Bone marrow (tissue), 2 donors: ENCODE measurements around the gene CACUL1.
"Not testable (repeated sequence)": the region's sequence is repeated elsewhere in the genome, so short reads cannot be mapped to it uniquely, and the experiment has no call there.

ENCODE experiments used
- DNase-seq, 2 donors: peaks; one replicate each; lab custom pipeline; 2025; lab: John Stamatoyannopoulos, UW

CACUL1 gene

DNA sequence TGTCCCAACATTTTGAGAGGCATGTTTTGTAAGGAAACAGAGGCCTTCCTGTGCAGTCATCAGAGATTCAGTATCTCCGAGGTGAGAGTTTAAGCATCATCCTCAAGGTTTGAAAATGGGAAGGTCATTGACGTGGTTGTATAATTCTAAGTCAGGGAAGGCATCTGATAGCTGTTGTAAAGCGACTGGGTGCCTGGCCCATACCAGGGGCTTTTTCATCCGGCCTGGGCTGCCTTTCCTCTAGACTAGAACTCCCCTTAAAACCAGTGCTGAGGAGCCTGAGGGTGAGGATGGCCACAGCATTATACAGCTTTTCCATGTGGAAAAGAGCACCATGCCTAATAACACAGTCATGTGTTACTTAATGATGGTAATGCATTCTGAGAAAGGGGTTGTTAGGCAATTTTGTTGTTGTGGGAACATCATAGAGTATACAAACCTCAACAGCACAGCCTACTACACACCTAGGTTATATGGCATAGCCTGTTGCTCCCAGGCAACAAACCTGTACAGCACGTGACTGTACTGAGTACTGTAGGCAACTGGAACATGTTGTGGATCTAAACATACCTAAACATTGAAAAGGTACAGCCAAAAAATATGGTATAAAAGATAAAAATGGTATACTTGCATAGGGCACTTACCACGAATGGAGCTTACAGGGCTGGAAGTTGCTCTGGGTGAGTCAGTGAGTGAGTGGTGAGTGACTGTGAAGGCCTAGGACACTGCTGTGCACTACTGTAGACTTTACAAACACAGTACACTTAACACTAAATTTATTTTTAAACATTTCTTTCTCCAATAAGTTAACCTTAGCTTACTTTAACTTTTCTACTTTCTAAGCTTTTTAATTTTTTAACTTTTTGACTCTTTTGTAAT, 13.5 kb upstream of the CACUL1 start:
- no peak for DNase-seq

DNA sequence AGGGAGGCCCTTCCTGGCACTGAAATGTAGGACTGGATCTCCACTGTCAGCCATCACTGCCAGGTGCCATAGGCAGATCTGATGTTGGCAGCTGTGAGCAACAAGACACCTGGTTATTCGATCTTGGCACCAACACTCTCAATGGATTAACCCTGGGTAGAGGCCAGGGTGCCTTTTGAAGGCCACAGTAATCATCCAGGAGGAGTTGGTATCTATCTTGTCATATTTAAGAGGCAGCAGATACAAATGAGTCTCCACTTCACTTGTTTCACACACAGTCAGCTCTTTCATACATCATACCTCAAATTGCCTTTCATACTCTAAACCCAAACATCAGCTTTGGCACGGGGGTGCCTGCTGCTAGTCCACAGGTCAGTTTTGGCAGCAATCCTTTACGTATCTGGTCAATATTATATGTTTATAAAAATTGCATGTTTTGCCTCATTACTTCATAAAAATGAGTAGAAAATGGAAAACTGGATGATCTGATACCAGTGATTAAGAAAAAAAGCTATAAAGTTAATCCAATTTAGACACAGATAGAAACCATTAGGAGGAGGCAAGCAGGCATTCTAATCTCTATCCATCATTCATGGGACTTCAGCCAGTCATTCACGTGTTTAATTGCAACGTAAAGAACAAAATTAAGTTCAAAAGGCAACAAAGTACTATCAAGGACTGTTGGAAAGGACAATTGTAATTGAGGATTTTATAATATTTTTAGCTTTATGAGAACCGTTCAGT, 12.7 kb upstream of the CACUL1 start:
- no peak for DNase-seq

DNA sequence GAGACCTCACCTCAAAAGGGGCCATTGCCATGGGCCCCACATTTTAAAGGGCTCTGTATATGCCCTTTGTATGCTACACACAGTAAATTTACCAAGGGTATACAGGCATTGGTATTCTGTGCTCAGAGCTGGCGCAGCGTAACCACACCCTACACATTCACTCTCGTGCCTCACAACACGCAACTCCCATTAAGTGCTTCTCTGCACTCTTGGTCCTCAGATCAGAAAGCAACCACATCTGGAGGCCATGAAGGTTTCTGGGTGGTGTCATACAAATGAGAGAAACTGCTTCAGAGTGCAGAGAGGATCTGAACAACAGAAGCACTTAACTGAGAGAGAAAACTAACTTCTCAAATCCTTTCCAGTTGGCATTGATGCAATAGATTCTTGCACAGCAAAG, 9.4 kb upstream of the CACUL1 start:
- no peak for DNase-seq

DNA sequence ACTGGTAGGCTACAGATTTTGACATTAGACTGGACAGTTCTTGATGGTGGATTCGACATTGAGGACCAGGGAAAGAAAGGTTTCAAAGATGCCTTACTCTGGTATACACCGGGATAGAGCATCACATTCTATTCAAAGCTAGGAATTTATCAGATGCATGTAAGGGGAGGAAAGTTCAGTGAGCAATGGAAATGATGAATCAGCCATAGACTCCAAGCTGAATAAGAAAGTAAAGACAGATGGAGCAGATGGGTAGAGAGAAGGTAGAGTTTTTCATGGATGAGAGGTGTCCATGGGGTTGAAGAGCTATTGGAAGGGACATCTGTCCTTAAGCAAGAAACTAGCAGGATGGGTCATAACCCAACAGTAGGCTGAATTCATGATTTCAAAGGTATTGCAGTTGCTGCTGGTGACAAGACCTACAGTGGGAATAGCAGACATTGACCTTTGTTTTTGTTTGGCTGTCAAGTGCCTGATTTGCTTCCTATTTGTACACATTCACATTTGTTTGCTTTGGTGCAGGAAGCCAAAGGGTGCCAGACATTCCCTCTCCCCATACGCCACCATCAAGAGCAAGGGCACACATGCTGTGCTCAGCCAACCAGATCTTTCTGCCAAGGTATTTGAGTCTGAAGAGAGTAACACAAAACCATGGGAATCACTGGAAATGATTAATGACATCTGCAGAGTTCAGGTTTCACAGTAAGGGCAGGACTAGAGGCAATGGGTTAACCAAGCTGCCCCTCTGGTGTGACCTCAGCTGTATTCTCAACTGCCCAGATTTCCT, 8.6 kb upstream of the CACUL1 start:
- DNase-seq: no peak

DNA sequence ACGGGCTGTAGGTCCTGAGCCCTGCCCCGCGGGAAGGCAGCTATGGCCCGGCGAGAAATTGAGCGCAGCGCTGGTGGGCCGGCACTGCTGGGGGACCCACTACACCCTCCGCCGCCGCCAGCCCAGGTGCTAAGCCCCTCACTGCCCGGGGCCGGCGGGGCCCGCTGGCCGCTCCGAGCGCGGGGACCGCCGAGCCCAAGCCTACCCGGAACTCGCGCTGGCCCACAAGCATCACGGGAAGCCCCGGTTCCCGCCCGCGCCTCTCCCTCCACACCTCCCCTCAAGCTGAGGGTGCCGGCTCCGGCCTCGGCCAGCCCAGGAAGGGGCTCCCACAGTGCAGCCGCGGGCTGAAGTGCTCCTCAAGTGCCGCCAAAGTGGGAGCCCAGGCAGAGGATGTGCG, 5.5 kb upstream of the CACUL1 start:
- no peak for DNase-seq

DNA sequence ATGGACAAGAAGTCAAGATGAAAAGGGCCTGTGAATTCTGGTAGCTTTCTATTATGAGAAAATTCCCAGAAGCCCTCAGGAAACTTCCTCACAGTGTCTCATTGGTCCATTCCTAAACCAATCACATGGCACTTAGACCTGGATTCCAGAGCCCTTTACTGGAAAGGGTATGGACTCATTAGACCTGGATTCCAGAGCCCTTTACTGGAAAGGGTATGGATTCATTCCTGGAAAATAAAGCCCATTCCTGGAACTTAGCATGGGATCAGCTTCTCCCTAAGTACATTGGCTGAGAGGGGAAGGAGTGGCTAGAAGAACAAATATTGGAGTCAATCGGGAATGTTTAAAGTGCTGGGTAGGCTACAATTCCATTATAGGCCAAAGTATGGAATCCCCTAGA, 3.7 kb upstream of the CACUL1 start:
- DNase-seq: no peak

DNA sequence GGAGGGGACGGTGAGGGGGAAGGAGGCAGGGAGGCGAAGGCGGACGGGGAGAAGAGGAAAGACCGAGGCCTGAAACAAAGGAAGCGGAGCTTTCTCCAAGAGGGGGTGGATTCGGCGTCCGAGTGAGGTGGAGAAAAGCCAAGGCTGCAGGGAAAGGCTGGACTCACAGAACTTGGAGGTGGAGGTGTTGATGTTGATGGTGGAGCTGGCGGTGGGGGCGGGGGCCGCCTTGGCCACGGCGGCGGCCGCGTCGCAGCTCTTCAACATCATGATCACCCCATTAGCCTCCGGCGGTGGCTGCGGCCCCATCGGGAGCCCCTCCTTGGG, 578 bp downstream of the CACUL1 start:
- peak in 1 of 2 donors; percentile 30 for DNase-seq

DNA sequence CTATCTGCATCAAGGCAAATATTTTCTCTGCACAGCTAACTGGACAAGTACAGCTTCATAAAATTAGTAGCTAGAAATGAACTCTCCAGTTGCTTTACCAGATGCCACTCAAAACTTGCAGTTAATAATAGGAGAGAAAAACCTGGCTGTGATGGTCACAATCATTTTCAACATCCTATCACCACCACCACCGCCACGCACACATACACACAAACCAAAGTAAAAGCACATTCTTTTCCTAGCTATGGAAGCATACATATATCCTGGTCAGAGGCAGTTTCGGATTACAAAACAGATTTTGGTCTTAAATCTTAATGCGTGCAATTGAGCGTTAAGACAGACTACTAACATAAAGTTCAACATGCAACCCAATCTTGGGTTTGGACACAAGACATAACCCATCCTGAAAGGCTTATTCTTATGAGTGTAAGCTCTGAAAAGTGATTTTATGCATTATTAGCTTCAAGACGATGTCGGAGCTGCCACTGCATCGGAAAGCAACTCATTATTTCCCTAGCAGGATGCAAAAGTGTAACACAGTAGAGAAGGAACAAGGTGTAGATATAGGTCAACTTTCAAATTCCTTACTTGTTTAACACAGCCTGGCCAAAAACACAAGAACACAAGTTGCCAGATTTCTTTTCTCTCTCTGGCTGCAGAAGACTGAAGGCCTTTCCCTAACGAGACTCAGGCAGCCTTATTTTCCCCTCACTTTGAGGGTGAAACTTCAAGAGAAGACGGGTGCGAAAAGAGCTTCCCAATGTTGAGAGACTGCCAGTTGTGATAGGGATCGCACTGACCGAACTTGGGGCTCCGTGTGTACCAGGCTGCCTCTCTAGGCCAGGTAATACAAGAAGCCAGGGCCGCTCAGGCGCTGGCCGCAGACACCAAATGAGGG, 1.2 kb downstream of the CACUL1 start:
- no peak for DNase-seq

DNA sequence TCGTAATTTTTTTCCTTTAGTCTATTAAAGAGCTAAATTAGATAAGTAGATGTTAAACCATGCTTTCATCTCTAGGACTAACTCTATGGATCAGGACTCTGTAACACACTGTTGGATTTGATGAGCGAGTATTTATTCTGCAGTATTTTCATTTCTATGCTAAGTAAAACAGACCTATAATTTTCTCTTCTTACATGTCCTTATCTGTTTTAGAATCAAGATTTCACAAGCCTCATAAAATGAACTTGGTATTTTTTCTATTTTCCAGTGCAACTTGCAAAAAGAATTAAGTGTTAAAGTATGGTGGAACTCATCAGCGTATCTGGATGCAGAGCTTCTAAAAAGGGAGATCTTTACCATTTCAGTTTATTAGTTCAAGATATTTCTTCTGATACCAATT, 2.4 kb downstream of the CACUL1 start:
- DNase-seq: no peak

DNA sequence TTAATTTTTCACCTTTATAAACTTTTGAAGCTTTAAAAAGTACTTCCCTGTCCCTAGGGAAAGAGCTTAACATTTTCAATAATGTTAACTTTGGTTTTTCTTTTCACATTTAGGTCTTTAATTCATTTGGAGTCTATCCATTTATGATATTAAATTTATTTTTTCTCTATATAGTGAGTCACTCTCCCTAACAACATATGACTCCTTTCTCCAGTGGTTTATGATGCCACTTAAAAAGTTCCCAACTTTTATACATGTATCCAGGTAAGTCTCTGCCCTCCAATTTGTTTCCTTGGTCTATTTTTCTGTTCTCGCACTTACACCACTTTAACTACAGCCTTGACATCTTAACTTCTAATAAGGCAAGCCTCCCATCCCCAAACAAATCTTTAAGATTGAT, 3.5 kb downstream of the CACUL1 start:
- DNase-seq: no peak

DNA sequence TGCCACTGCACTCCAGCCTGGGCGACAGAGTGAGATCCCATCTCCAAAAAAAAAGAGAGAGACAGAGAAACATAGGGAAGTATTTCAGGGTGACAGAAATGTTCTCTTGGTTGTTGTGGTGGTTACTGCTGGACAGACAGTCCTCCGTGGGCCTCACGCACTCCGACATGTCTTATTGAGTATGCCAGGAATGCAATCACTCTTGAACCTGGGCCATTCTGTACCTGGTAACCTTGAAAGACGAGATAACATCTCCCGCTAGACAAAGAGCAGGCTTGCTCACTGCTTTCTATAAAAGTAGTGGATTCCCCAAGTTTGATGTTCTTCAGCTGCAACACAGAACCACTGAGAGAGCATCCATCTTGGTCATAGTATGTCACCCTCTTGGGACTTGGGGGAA, 6.7 kb downstream of the CACUL1 start:
- DNase-seq: no peak

DNA sequence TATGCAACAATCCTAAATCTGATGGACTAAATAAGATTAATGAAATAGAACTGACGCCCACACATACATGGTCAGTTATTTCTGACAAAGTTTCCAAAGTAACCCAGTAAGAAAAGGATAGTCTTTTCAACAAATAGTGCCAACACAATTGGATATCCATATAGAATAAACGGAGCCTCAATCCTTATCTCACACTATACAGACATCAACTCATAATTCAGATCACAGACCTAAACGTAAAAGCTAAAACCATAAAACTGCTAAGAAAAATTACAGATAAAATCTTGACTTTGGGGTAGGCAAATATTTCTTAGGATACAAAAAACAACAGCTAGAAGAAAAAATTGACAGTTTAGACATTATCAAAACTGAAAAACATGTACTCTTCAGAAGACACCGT, 8.5 kb downstream of the CACUL1 start:
- DNase-seq: no peak

DNA sequence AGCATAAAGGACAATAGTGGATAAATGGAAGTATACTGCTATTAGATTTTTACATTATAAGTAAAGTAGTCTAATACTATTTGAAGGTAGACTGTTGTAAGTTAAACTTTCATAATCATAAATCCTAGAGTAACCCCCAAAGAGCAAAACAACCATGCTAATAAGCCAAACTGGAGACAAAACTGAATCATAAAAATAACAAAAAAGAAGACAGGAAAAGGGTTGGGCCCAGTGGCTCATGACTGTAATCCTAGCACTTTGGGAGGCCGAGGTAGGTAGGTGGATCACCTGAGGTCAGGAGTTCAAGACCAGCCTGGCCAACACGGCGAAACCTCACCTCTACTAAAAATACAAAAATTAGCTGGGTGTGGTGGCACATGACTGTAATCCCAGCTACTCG, 9.7 kb downstream of the CACUL1 start:
- no peak for DNase-seq

DNA sequence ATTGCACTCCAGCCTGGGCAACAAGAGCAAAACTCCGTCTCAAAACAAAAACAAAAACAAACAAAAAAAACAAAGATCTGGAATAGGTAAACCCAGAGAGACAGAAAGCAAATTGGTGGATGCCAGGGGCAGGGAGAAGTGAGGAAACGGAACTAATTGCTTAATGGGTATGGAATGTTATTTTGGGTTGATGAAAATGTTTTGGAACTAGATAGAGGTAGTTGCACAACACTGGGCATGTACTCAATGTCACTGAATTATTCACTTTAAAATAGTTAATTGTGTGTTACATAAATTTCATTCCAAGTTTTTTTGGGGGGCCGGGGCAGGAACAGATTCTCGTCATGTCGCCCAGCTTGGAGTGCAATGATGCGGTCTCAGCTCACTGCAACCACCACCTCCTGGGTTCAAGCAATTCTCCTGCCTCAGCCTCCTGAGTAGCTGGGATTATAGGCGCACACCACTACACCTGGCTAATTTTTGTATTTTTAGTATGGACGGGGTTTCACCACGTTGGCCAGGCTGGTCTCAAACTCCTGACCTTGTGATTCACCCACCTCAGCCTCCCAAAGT, 10.3 kb downstream of the CACUL1 start:
- DNase-seq: not testable (repeated sequence)

DNA sequence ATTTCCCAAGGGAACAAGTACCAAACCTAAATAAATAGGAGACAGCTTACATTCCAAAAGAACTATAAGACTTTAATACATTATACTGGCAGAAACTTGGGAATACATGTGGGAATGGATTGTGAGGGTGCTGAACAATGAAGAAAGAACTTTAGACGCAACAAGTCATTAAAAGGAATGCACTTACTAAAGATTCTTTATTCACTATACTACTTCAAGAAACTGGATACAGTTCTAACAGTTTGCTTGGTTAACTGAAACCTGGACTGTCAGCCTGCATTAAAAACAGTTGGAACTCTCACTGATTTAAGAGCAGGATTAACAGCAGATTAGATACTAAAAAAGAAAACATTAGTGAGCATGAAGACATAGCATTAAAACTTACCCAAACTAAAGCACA, 12.0 kb downstream of the CACUL1 start:
- no peak for DNase-seq

DNA sequence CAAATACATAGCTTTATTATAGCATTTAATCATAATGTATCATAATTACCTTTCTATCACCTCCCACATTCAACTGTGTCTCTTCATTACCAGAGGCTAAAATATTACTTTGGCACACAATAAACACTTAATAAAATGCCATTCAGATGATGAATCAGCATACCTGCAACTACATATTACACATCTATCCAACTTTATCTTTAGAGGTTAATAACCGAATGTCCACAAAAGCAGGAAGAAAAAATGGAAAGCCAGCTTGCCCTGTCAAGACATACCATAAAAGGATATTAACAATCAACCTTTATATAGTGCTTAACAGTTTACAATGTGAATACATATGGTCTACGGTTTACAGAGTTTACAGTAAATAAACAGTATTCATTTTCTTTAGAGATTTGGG, 12.7 kb downstream of the CACUL1 start:
- no peak for DNase-seq

DNA sequence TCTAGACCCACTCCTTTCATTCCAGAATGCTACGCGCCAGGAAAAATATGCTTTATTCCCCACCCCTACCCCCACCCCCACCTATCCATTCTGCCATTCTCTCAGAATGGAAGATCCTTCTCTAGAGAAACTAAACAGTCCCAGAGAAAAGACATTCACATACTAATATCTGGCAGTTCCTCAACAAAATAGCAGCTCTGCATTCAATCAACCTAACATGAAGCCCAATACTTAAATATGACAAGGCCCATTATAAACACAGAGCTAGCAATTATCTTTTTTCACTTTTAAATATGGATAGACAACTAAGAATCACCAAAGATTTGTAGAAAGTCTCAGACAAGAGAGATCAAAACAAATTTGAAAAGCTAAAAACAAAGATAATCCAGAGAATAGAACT, 16.4 kb downstream of the CACUL1 start:
- no peak for DNase-seq

DNA sequence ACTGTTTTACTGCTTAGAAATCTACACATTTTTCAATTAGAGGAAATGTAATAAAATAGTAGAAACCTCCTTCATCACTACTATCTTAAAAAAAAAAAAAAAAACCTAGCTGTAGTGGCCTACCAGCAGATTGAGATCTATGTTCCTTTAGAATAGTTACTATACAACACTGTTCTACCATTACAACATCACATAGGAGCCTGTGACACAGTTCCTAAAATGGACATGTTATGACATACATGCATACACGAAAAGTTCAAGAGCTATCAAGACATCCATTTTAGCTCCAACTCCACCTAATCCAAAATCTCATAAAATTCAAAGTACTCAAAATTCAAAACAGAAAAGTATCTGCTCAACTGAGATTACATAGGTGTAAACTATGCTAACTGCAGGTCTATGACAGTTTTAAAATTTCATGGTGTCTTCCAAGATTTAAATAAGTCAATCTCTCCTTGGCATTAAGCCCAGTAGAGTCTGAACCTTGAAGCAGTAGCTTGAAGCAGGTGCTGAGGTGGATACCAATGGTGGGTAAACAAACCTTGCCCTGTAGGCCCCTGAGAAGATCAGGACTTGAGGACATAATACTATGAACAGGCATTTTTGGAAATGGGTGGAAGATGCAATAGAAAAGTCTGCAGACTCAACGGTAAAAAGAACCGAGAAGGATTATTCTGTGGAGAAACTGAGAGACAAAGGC, 17.0 kb downstream of the CACUL1 start:
- no peak for DNase-seq

DNA sequence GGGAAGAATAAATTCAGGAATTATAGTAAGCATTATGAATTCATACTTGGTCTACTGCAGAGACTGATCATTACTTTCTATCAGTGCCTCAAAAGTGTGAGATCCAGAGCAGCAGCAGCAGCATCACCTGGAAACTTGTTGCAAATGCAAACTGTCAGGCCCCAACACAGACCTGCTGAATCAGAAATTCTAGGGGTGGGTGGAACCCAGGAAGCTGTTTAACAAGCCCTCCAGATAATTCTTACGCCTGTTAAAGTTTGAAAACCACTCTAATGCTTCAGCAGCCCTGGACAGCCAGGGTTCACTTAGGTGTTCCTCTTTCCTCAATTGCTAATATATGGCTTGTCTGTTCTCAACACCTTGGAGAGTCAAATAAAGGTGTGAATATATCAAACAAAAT, 19.5 kb downstream of the CACUL1 start:
- DNase-seq: no peak

DNA sequence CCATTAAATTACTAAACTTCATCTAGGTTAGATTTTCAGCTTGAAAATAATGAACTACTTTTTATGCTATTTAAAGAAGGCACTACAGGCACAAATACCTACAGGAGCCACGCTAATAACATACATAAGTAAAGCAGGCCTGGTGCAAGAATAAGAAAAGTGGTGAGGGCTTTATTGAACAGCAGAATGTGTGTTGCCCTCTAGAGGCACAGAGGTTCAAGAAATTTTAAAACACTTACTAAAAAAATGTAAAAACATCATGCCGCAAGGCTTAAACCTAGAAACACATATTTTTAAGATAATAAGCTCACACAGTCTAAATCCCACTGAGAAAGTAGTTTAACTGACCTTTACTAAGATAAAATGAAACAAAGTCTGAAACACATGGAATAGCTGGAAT, 20.3 kb downstream of the CACUL1 start:
- no peak for DNase-seq
